NOMO-1 treated with dmso at 0.1 percent for 144 hours (cell line): ENCODE measurements around the gene COPRS.
A peak's percentile ranks its signal among the peaks of the same experiment; 100 is the strongest.
"Not testable (repeated sequence)": the region's sequence is repeated elsewhere in the genome, so short reads cannot be mapped to it uniquely, and the experiment has no call there.

Experiments
- DNase-seq: peaks from one replicate; lab custom pipeline; 2025; ENCODE audit not compliant: unreplicated experiment; lab: John Stamatoyannopoulos, UW

The COPRS gene

GRCh38 chr17:31845291-31845690 lies 13.8 kb downstream of the COPRS start:
- no peak for DNase-seq

GRCh38 chr17:31843070-31843745 lies 15.8 kb downstream of the COPRS start:
- no peak for DNase-seq

- DNase-seq = peak; percentile 25
Observed at GRCh38 chr17:31842195-31843069, 16.6 kb downstream of the COPRS start.

- no peak for DNase-seq
Observed at GRCh38 chr17:31841850-31842194, 17.2 kb downstream of the COPRS start.

GRCh38 chr17:31838636-31839225 lies 20.3 kb downstream of the COPRS start:
- no peak for DNase-seq

GRCh38 chr17:31835984-31836383 lies 23.1 kb downstream of the COPRS start:
- no peak for DNase-seq

- peak; percentile 82 for DNase-seq
Observed at GRCh38 chr17:31834448-31834847, 24.6 kb downstream of the COPRS start.

- no peak for DNase-seq
Observed at GRCh38 chr17:31832746-31833145, 26.3 kb downstream of the COPRS start.

GRCh38 chr17:31830971-31831858 lies 27.8 kb downstream of the COPRS start:
- no peak for DNase-seq

- DNase-seq = no peak
Observed at GRCh38 chr17:31829649-31830048, 29.4 kb downstream of the COPRS start.

- DNase-seq = not testable (repeated sequence)
Observed at GRCh38 chr17:31828955-31829354, 30.1 kb downstream of the COPRS start.

- DNase-seq = no peak
Observed at GRCh38 chr17:31825961-31826691, 32.9 kb downstream of the COPRS start.

- DNase-seq = no peak
Observed at GRCh38 chr17:31824766-31825360, 34.2 kb downstream of the COPRS start.

- DNase-seq = no peak
Observed at GRCh38 chr17:31823014-31823413, 36.0 kb downstream of the COPRS start.

- DNase-seq = no peak
Observed at GRCh38 chr17:31820691-31821435, 38.2 kb downstream of the COPRS start.

GRCh38 chr17:31819578-31819977 lies 39.5 kb downstream of the COPRS start:
- no peak for DNase-seq

- DNase-seq = not testable (repeated sequence)
Observed at GRCh38 chr17:31818863-31819262, 40.2 kb downstream of the COPRS start.

- DNase-seq = no peak
Observed at GRCh38 chr17:31815212-31815730, 43.8 kb downstream of the COPRS start.

- DNase-seq = no peak
Observed at GRCh38 chr17:31811101-31811500, 47.9 kb downstream of the COPRS start.
